ENCODE measurements around the gene UNC5C. TPM values are rescaled to one million over a fixed set of nuclear protein-coding genes. Genes with fewer than 3 reads are reported as not detected.

The UNC5C gene
- total RNA-seq, 4 donors from 2014 or later, result 1.7 to 2.4 (median 2.0) TPM

- no peaks in the 10 kb centered on the region for H3K27me3 ChIP-seq
- 98% methylated on average over 1 of the region's 1 CpG for WGBS
- no peak overlapping the region for H3K4me3 ChIP-seq
- TF ChIP-seq CTCF (IDR thresholded peaks at IDR 0.05) (no peak), POLR2AphosphoS5 (IDR thresholded peaks at IDR 0.05) (no peak), POLR2A (IDR thresholded peaks at IDR 0.05; ENCODE audit: low read depth) (no peak), EP300 (IDR thresholded peaks at IDR 0.05) (no peak)
- no peak for DNase-seq (ENCODE audit: extremely low spot score)
- no peaks in the 10 kb centered on the region for H3K36me3 ChIP-seq
- intact Hi-C loops (cut with DNase I), result no loop called here
- peaks cover 0 to 3% (median 0%) of the 10 kb centered on the region in 4 donors for H3K9me3 ChIP-seq
- no peaks in the 10 kb centered on the region for H3K4me1 ChIP-seq
- H3K27ac ChIP-seq (replicated peaks in 1 of 4), result no peak overlapping the region
These were observed 304.9 kb downstream of the UNC5C start for GRCh38 chr4:95243892-95244291.

DNA sequence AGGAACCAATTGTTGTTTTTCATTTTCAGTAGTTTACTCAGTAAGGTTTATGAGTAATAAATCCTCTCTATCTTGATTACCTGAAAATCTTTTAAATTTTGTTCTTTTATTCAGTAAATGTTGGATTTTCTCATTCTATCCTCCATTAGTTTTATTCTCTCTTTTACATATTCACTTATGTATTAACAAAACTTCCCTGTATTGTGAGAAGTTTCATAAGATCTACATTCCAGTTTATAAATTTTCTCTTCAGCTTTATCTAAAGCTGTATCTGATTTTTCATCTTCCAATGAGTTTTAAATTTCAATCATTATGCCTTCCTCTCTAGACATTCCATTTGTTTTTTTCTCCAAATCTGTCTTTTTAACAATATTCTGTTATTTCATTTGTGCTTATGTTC lies 310.2 kb downstream of the UNC5C start:
- no peaks in the 10 kb centered on the region for H3K27me3 ChIP-seq
- no peak for TF ChIP-seq CTCF (IDR thresholded peaks at IDR 0.05)
- no peak for TF ChIP-seq POLR2AphosphoS5 (IDR thresholded peaks at IDR 0.05)
- no peak for TF ChIP-seq POLR2A (IDR thresholded peaks at IDR 0.05; ENCODE audit: low read depth)
- no peak for TF ChIP-seq EP300 (IDR thresholded peaks at IDR 0.05)
- H3K4me1 ChIP-seq, result no peaks in the 10 kb centered on the region
- no peaks in the 10 kb centered on the region for H3K36me3 ChIP-seq
- intact Hi-C loops (cut with DNase I), result no loop called here
- no peak overlapping the region for H3K4me3 ChIP-seq
- peaks cover 0 to 8% (median 0%) of the 10 kb centered on the region in 4 donors for H3K9me3 ChIP-seq
- no peak for DNase-seq (ENCODE audit: extremely low spot score)
- H3K27ac ChIP-seq (replicated peaks in 1 of 4), result no peak overlapping the region

GRCh38 chr4:95232358-95233156 lies 316.2 kb downstream of the UNC5C start:
- DNase-seq (ENCODE audit: extremely low spot score), result no peak
- Histone ChIP-seq H3K27ac (replicated peaks in 1 of 4) (no peak overlapping the region), H3K4me1 (no peaks in the 10 kb centered on the region), H3K27me3 (no peaks in the 10 kb centered on the region), H3K4me3 (no peak overlapping the region), H3K9me3 (no peaks in the 10 kb centered on the region), H3K36me3 (no peaks in the 10 kb centered on the region)
- no peak for TF ChIP-seq POLR2AphosphoS5 (IDR thresholded peaks at IDR 0.05)
- no peak for TF ChIP-seq POLR2A (IDR thresholded peaks at IDR 0.05; ENCODE audit: low read depth)
- no peak for TF ChIP-seq EP300 (IDR thresholded peaks at IDR 0.05)
- whole genome bisulfite sequencing, result 92% methylated on average over 7 of the region's 7 CpGs
- intact Hi-C loops (cut with DNase I), result no loop called here

GRCh38 chr4:95231681-95232080 lies 317.1 kb downstream of the UNC5C start:
- H3K4me3 ChIP-seq, result no peak overlapping the region
- no peaks in the 10 kb centered on the region for H3K27me3 ChIP-seq
- H3K36me3 ChIP-seq, result no peaks in the 10 kb centered on the region
- H3K27ac ChIP-seq (replicated peaks in 1 of 4), result no peak overlapping the region
- no peaks in the 10 kb centered on the region for H3K9me3 ChIP-seq
- no peaks in the 10 kb centered on the region for H3K4me1 ChIP-seq
- intact Hi-C loops (cut with DNase I), result no loop called here
- no peak for TF ChIP-seq EP300 (IDR thresholded peaks at IDR 0.05)
- no peak for TF ChIP-seq POLR2A (IDR thresholded peaks at IDR 0.05; ENCODE audit: low read depth)
- TF ChIP-seq CTCF (IDR thresholded peaks at IDR 0.05), result no peak
- no peak for TF ChIP-seq POLR2AphosphoS5 (IDR thresholded peaks at IDR 0.05)
- DNase-seq (ENCODE audit: extremely low spot score), result no peak

- no peak overlapping the region for H3K27ac ChIP-seq (replicated peaks in 1 of 4)
- no peak for TF ChIP-seq POLR2AphosphoS5 (IDR thresholded peaks at IDR 0.05)
- no peak for TF ChIP-seq CTCF (IDR thresholded peaks at IDR 0.05)
- no peak for TF ChIP-seq POLR2A (IDR thresholded peaks at IDR 0.05; ENCODE audit: low read depth)
- TF ChIP-seq EP300 (IDR thresholded peaks at IDR 0.05), result no peak
- DNase-seq (ENCODE audit: extremely low spot score), result no peak
- H3K4me3 ChIP-seq, result no peak overlapping the region
- no peaks in the 10 kb centered on the region for H3K36me3 ChIP-seq
- intact Hi-C loops (cut with DNase I), result no loop called here
- H3K9me3 ChIP-seq, result no peaks in the 10 kb centered on the region
- no peaks in the 10 kb centered on the region for H3K27me3 ChIP-seq
- no peaks in the 10 kb centered on the region for H3K4me1 ChIP-seq
- 94% methylated on average over 6 of the region's 6 CpGs for WGBS
These were observed 322.9 kb downstream of the UNC5C start for GRCh38 chr4:95225849-95226248.
